ENCODE measurements around the gene HIPK1. TPM values are rescaled to one million over a fixed set of nuclear protein-coding genes. Genes with fewer than 3 reads are reported as not detected.

HIPK1 gene
- total and polyA plus RNA-seq, 2 of the 13 experiments (the other 11 are each of a cell fraction or from before 2014, with no cell fraction given), result 20.8 to 33.4 TPM

DNA sequence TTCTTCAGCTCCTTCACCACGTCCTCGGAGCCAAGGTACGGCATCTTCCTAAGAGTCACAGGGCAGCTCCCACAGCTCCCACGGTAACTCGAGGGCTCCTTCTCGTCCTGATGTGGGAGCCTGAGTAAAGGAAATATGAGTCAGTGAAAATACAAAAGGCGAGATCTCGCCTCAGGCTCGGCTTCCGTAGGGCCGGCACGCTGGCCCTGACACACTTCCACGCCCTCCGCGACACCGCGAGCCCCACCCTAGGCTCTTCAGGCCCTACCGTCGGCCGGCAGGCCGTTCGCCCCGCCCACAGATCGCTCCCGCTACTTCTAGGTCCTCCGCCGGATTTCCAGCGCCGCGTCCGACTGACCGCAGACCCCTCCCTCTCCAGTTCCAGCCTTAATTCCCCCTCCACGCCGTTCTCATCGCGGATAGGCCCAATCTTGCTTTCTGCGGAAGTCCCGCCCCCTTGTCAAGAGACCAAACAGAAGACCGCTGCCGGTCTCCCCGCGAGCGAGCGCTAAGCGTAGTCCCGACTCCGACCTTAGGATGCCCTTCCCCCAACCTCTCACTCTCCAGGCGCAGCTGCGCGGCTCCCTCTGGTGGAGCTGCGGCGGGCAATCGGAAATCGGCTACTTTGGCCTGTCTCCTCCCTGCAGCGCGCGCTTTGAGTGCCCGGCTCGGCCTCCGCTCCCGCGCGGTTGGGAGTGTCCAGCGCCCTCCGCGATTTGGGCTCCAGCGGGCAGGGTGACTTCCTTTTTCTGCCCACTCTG lies 24.3 kb upstream of the HIPK1 start, which contains the start of the genes AP4B1 and DCLRE1B:
AP4B1 (minus strand) TSS at position 126 of the 761 bp plus-strand sequence; CDS start at position 44, 82 bp downstream.
DCLRE1B (plus strand) TSS at position 653 of the 761 bp plus-strand sequence. CDS start 261 bp downstream, outside the sequence.
- in situ Hi-C loops (cut with HindIII; ENCODE audit: extremely low pct_ligation_motif_present, low pct_unique_long_range_greater_than_20kb), result no loop called here
- Histone ChIP-seq H3K27ac (ENCODE audit: extremely low read length, insufficient read depth, low read length) (peak within 1 kb of the TSS; percentile 78), H4K20me1 (ENCODE audit: insufficient read depth, low read length) (no peaks in the 10 kb centered on the region), H3K4me3 (replicated peaks in 1 of 3; ENCODE audit: insufficient read depth in 1 of 3, low read depth in 2 of 3, low read length in 3 of 3) (peak within 1 kb of the TSS; percentile 81 to 90 (median 88)), H3K79me2 (ENCODE audit: insufficient read depth, low read length) (peaks cover 16% of the 10 kb centered on the region), H3K9me3 (ENCODE audit: low read length) (no peaks in the 10 kb centered on the region), H3K36me3 (replicated peaks in 1 of 2; ENCODE audit: control insufficient read depth in 1 of 2, insufficient read depth in 2 of 2, low read length in 2 of 2) (peaks cover 1 to 21% of the 10 kb centered on the region in 2 experiments), H3K9ac (ENCODE audit: insufficient read depth, low read depth, low read length) (peak within 1 kb of the TSS; percentile 89), H3K4me2 (ENCODE audit: low read depth, low read length) (peak within 1 kb of the TSS; percentile 96), H3K27me3 (ENCODE audit: control insufficient read depth in 1 of 2, insufficient read depth in 2 of 2, low read length in 2 of 2) (no peaks in the 10 kb centered on the region; a peak in 1 of 5 replicates), H2AFZ (ENCODE audit: low read length) (peak within 1 kb of the TSS; percentile 64), H3K4me1 (ENCODE audit: insufficient read depth, low read length) (peaks cover 24% of the 10 kb centered on the region; the same call in 1 of the 2 replicates)
- BruUV-seq (replicated peaks), result no TSS peak
- POLR2A ChIA-PET, result interaction anchor here (0.6 to 3.5 kb wide), 5 partner anchors 25 to 145 kb away, joined by 3 to 102 read pairs (median 4); partner anchors contain the start of genes HIPK1, PHTF1 and RSBN1
- CTCF ChIA-PET (ENCODE audit: low intra/inter-chr PET ratio, low total read pairs), result interaction anchor here (0.9 to 2.0 kb wide), 2 partner anchors 24 to 69 kb away, joined by 3 to 6 read pairs; partner anchors contain the start of gene HIPK1
- WGBS (ENCODE audit: low lambda C conversion rate), result 2% methylated on average over 63 of the region's 67 CpGs
- ATAC-seq (peak; percentile 95), DNase-seq (ENCODE audit: low spot score) (peak; percentile 99), FAIRE-seq (peak; percentile 92)
- intact Hi-C loops (cut with micrococcal nuclease; ENCODE audit: unreplicated experiment), result loop anchor here (1.0 kb wide), 3 partner anchors 24 to 93 kb away; partner anchors contain the start of genes HIPK1 and RSBN1
- TF ChIP-seq AGO1 (IDR thresholded peaks at IDR 0.05; ENCODE audit: low read depth, low read length, poor library complexity, severe bottlenecking) (no peak), ZSCAN12 (CRISPR knock-in tag; IDR thresholded peaks at IDR 0.05) (no peak), ZNF430 (CRISPR knock-in tag; IDR thresholded peaks at IDR 0.05) (peak; percentile 65; the same call in 1 of the 2 replicates), ZNF24 (IDR thresholded peaks at IDR 0.05) (no peak), PCBP1 (IDR thresholded peaks at IDR 0.05; ENCODE audit: borderline replicate concordance, low read depth, low read length) (0 out of 2 replicates have a peak, but pooled peaks have one; percentile 82), ZBTB21 (CRISPR knock-in tag; IDR thresholded peaks at IDR 0.05) (peak; percentile 55; the same call in 1 of the 2 replicates), MAF1 (CRISPR knock-in tag; IDR thresholded peaks at IDR 0.05; ENCODE audit: borderline replicate concordance) (0 out of 2 replicates have a peak, but pooled peaks have one; percentile 71), SP5 (CRISPR knock-in tag; IDR thresholded peaks at IDR 0.05; ENCODE audit: borderline replicate concordance, low read depth) (peak; percentile 52; the same call in 1 of the 2 replicates), ATF7 (IDR thresholded peaks at IDR 0.05) (no peak), ATF7 (CRISPR knock-in tag; IDR thresholded peaks at IDR 0.05) (no peak), TMF1 (CRISPR knock-in tag; IDR thresholded peaks at IDR 0.05; ENCODE audit: low read depth) (peak; percentile 58), SRF (IDR thresholded peaks at IDR 0.05; ENCODE audit: low read depth, low read length) (peak; percentile 90), GZF1 (CRISPR knock-in tag; IDR thresholded peaks at IDR 0.05) (peak; percentile 82; the same call in 1 of the 2 replicates), ZNF367 (CRISPR knock-in tag; IDR thresholded peaks at IDR 0.05; ENCODE audit: borderline replicate concordance) (no peak)
- TF ChIP-seq, protein P1, sequence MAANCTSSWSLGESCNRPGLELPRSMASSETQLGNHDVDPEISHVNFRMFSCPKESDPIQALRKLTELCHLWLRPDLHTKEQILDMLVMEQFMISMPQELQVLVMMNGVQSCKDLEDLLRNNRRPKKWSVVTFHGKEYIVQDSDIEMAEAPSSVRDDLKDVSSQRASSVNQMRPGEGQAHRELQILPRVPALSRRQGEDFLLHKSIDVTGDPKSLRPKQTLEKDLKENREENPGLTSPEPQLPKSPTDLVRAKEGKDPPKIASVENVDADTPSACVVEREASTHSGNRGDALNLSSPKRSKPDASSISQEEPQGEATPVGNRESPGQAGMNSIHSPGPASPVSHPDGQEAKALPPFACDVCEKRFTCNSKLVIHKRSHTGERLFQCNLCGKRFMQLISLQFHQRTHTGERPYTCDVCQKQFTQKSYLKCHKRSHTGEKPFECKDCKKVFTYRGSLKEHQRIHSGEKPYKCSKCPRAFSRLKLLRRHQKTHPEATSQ (CRISPR knock-in tag; IDR thresholded peaks at IDR 0.05; ENCODE audit: borderline replicate concordance), result peak; percentile 89; the same call in 1 of the 2 replicates
- TF ChIP-seq, protein P2, sequence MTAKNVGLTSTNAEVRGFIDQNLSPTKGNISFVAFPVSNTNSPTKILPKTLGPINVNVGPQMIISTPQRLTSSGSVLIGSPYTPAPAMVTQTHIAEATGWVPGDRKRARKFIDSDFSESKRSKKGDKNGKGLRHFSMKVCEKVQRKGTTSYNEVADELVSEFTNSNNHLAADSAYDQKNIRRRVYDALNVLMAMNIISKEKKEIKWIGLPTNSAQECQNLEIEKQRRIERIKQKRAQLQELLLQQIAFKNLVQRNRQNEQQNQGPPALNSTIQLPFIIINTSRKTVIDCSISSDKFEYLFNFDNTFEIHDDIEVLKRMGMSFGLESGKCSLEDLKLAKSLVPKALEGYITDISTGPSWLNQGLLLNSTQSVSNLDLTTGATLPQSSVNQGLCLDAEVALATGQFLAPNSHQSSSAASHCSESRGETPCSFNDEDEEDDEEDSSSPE (CRISPR knock-in tag; IDR thresholded peaks at IDR 0.05), result peak; percentile 98
